MM.1S (cell line): ENCODE measurements around the gene UBL4B.

Experiments used
- EZH2 ChIP-seq: fragments of 300-600 bp; sonication (generic); optimal IDR thresholded peaks from 2 replicates; pipeline ENCODE3; 2017; ENCODE audit warnings: low read depth, mild to moderate bottlenecking, antibody characterized with exemption, low read length, mixed read lengths
- TF ChIP-seq, protein P1 (sequence below): fragments of 300-600 bp; sonication (generic); IDR thresholded peaks from 2 replicates; pipeline ENCODE4 v1.5.1; 2016; ENCODE audit warnings: antibody characterized with exemption, low read length, mixed read lengths

DNA sequence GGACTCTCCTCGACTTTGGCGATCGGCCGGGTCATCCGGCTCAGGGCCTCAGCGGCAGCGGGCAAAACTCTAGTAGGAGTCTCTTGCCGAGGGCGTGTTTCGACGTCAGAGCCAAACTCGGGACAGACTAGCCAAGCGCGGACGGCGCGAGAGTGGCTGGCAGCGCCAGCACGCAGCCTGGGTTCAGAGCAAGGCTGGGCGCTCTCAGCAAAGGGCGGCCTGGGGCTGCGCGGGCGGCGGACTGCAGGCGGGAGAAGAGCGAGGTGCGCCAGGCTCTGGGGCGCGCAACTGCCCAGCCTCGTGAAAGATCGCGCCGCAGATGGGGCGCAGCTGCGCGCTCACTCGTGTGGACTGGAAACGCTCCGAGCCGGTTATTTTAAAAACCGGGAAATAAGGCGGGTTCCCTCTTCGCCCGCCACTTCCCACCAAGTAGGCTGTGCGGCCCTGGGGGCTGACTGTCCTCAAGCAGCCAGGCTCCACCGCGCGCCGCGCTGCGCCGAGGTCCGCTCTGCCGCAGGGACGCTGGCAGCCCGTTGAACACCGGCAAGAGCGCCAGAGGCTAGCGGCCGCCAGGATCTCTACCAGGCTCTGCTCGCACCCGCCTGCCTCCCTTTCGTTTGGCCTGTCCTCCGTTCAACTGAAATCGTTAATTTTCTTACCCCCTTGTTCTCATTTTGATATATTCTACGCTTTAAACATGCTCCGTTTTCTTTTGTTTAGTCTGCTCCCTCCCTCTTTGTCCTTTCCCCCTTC, 44.2 kb upstream of the UBL4B start:
- TF ChIP-seq, protein P1, sequence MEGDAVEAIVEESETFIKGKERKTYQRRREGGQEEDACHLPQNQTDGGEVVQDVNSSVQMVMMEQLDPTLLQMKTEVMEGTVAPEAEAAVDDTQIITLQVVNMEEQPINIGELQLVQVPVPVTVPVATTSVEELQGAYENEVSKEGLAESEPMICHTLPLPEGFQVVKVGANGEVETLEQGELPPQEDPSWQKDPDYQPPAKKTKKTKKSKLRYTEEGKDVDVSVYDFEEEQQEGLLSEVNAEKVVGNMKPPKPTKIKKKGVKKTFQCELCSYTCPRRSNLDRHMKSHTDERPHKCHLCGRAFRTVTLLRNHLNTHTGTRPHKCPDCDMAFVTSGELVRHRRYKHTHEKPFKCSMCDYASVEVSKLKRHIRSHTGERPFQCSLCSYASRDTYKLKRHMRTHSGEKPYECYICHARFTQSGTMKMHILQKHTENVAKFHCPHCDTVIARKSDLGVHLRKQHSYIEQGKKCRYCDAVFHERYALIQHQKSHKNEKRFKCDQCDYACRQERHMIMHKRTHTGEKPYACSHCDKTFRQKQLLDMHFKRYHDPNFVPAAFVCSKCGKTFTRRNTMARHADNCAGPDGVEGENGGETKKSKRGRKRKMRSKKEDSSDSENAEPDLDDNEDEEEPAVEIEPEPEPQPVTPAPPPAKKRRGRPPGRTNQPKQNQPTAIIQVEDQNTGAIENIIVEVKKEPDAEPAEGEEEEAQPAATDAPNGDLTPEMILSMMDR, result no peak
- TF ChIP-seq EZH2, result no peak
